Ovary (tissue), 3 donors: ENCODE results near the gene LIPK.

ENCODE experiments used
- CTCF ChIP-seq, 3 donors: fragments of 450-650 bp in 2 of 3; fragments of 200-600 bp in 1 of 3; IDR thresholded peaks; one replicate each; pipeline versions ENCODE4 v1.5.1 to v1.8.0; 2016 to 2022; ENCODE audit warnings: antibody characterized with exemption in 3 of 3, mild to moderate bottlenecking in 1 of 3
- EP300 ChIP-seq: sonication (generic); formaldehyde crosslinking; IDR thresholded peaks from one replicate; pipeline ENCODE4 v1.6.1; 2017; ENCODE audit warnings: antibody characterized with exemption
- donor health status: DM: no; HTN: no; CAD: no.

DNA sequence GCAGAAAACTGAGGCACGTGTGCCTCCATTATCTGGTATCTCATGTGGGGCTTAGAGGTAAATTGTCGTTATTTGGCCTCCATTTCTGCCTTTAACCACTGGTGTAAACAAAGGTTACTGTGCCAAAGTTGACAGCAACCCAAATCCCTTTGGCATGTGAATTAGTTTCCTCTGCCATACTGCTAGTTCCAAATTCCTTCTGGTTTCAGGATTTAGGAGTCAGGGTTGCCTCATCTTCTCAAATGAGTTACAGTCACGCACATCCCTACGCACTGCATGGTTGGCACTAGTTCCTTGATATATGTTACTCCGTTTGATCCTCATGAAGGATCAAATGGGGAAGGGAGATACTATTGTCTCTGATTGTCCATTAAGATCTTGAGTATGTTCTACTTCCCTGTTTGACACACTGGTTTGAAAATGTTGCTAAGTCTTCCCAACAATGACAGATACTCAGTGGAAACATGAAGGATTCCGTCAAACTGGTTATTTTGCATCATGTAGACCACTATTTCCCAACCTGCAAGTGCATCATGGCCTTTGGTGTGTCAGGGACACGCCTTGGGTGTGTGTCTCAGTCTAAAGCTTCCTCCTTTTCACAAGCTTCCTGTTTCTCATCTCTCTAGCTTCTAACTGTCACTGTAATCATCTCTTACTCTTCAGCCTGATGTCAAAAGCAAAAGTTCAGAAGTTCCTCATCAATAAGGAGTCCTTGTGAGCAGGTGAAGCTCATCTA is 53.5 kb downstream of the LIPK start, which contains the start of gene LIPN:
- no peak for TF ChIP-seq EP300
- TF ChIP-seq CTCF (IDR thresholded peaks at IDR 0.05), result no peak
